Measurements from ENCODE around the gene RHOV.

RHOV gene

DNA sequence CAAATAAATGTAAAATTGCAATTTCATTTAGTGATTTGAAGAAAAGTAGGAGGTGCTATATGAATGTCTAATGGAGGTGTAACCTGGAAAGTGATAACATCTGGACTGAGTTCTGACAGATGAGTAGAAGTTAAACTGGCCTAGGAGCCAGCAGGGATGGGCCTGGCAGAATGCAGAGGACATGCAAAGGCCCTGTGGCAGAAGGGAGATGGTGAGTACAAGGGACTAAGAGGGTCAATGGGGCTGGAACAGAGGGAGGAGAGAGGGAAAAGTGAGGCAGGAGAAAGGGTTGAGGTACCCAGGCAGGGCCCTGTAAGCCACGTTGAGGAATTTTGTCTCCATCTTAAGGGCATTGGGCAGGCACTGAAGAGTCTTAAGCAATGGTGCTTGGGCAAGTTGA, 42.2 kb downstream of the RHOV start:
- TF ChIP-seq ISL1 (CRISPR knock-in tag; IDR thresholded peaks at IDR 0.05) (no peak), ZFP3 (CRISPR knock-in tag; IDR thresholded peaks at IDR 0.05) (no peak), OSR1 (CRISPR knock-in tag; IDR thresholded peaks at IDR 0.05) (no peak), ARNTL (CRISPR knock-in tag; IDR thresholded peaks at IDR 0.05; ENCODE audit: borderline replicate concordance, low read depth) (no peak), CSRNP3 (CRISPR knock-in tag; IDR thresholded peaks at IDR 0.05) (no peak), PPARA (CRISPR knock-in tag; IDR thresholded peaks at IDR 0.05; ENCODE audit: borderline replicate concordance) (no peak), CREB5 (CRISPR knock-in tag; IDR thresholded peaks at IDR 0.05; ENCODE audit: low read depth) (no peak), RARB (CRISPR knock-in tag; IDR thresholded peaks at IDR 0.05) (no peak), SNAI2 (CRISPR knock-in tag; IDR thresholded peaks at IDR 0.05) (no peak), ZNF70 (CRISPR knock-in tag; IDR thresholded peaks at IDR 0.05) (no peak), TOX (CRISPR knock-in tag; IDR thresholded peaks at IDR 0.05; ENCODE audit: borderline replicate concordance) (no peak), BACH2 (CRISPR knock-in tag; IDR thresholded peaks at IDR 0.05; ENCODE audit: borderline replicate concordance) (no peak), TCF4 (CRISPR knock-in tag; IDR thresholded peaks at IDR 0.05; ENCODE audit: borderline replicate concordance) (no peak), GLIS3 (CRISPR knock-in tag; IDR thresholded peaks at IDR 0.05) (no peak), ESRRG (CRISPR knock-in tag; IDR thresholded peaks at IDR 0.05) (no peak), POU6F1 (CRISPR knock-in tag; IDR thresholded peaks at IDR 0.05; ENCODE audit: borderline replicate concordance, low read depth) (no peak), CSDC2 (CRISPR knock-in tag; IDR thresholded peaks at IDR 0.05) (no peak), ZFP30 (CRISPR knock-in tag; IDR thresholded peaks at IDR 0.05) (no peak)
- TF ChIP-seq, protein P1, sequence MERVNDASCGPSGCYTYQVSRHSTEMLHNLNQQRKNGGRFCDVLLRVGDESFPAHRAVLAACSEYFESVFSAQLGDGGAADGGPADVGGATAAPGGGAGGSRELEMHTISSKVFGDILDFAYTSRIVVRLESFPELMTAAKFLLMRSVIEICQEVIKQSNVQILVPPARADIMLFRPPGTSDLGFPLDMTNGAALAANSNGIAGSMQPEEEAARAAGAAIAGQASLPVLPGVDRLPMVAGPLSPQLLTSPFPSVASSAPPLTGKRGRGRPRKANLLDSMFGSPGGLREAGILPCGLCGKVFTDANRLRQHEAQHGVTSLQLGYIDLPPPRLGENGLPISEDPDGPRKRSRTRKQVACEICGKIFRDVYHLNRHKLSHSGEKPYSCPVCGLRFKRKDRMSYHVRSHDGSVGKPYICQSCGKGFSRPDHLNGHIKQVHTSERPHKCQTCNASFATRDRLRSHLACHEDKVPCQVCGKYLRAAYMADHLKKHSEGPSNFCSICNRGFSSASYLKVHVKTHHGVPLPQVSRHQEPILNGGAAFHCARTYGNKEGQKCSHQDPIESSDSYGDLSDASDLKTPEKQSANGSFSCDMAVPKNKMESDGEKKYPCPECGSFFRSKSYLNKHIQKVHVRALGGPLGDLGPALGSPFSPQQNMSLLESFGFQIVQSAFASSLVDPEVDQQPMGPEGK (CRISPR knock-in tag; IDR thresholded peaks at IDR 0.05; ENCODE audit: borderline replicate concordance): no peak
- TF ChIP-seq, protein P2, sequence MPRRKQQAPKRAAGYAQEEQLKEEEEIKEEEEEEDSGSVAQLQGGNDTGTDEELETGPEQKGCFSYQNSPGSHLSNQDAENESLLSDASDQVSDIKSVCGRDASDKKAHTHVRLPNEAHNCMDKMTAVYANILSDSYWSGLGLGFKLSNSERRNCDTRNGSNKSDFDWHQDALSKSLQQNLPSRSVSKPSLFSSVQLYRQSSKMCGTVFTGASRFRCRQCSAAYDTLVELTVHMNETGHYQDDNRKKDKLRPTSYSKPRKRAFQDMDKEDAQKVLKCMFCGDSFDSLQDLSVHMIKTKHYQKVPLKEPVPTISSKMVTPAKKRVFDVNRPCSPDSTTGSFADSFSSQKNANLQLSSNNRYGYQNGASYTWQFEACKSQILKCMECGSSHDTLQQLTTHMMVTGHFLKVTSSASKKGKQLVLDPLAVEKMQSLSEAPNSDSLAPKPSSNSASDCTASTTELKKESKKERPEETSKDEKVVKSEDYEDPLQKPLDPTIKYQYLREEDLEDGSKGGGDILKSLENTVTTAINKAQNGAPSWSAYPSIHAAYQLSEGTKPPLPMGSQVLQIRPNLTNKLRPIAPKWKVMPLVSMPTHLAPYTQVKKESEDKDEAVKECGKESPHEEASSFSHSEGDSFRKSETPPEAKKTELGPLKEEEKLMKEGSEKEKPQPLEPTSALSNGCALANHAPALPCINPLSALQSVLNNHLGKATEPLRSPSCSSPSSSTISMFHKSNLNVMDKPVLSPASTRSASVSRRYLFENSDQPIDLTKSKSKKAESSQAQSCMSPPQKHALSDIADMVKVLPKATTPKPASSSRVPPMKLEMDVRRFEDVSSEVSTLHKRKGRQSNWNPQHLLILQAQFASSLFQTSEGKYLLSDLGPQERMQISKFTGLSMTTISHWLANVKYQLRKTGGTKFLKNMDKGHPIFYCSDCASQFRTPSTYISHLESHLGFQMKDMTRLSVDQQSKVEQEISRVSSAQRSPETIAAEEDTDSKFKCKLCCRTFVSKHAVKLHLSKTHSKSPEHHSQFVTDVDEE (CRISPR knock-in tag; IDR thresholded peaks at IDR 0.05): no peak
- ATAC-seq: no peak

DNA sequence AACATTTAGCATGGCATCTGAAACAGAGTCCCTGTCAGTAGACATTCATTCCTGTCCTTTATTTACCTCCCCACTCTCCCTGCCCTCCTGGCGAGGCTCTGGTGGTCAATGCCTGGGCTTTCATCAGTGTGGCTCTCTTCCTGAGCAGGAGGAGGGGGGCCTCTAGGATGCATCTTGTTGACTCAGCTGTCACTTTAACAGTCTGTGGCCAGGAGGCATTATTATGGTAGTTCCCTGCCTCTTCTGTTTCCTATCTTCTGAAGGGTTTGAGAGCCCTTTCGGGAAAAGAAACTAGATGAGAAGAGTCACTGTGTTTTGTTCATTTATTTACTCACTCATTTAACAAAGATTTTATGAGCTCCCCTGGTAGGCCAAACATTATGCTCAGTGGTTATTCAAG, 43.1 kb downstream of the RHOV start:
- ATAC-seq: no peak
- TF ChIP-seq CSRNP3 (CRISPR knock-in tag; IDR thresholded peaks at IDR 0.05): no peak
- TF ChIP-seq ZFP3 (CRISPR knock-in tag; IDR thresholded peaks at IDR 0.05): no peak
- TF ChIP-seq ZFP30 (CRISPR knock-in tag; IDR thresholded peaks at IDR 0.05): no peak

DNA sequence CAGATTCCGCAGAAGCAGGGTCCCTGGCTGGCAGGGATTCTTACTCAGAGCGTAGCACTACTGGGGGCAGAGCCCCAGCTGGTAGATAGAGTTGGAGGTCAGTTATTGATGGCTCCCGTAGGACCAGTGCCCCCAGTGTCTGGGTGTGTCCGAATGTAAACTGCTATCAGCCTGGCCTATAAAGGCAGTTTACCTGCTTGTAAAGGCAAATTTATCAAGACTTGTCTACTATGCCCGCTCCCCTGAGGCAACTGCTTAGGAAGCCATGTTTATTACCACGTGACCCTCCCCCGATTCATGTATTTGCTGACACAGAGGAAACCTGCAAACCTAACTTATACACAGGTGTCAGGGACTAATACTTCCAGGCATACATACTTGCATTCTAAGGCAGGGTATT, 44.9 kb downstream of the RHOV start:
- ATAC-seq: no peak
- TF ChIP-seq CSRNP3 (CRISPR knock-in tag; IDR thresholded peaks at IDR 0.05) (no peak), ZNF565 (CRISPR knock-in tag; conservative IDR thresholded peaks at IDR 0.05; ENCODE audit: low read depth) (no peak), PPARA (CRISPR knock-in tag; IDR thresholded peaks at IDR 0.05; ENCODE audit: borderline replicate concordance) (no peak), BACH2 (CRISPR knock-in tag; IDR thresholded peaks at IDR 0.05; ENCODE audit: borderline replicate concordance) (no peak), ZC3H10 (CRISPR knock-in tag; IDR thresholded peaks at IDR 0.05) (no peak), OSR1 (CRISPR knock-in tag; IDR thresholded peaks at IDR 0.05) (no peak), POU6F1 (CRISPR knock-in tag; IDR thresholded peaks at IDR 0.05; ENCODE audit: borderline replicate concordance, low read depth) (no peak)
- TF ChIP-seq, protein P1 (CRISPR knock-in tag; IDR thresholded peaks at IDR 0.05; ENCODE audit: borderline replicate concordance): no peak
